Mucosa of stomach (tissue), 1 donor: ENCODE results near the gene TAS2R60.

Source experiments
- H3K27me3 ChIP-seq: one replicate; pipeline ENCODE4 v1.7.0; 2013; ENCODE audit warnings: mild to moderate bottlenecking, low read length; ENCODE audit not compliant: control insufficient read depth, insufficient read depth
- H3K36me3 ChIP-seq: one replicate; pipeline ENCODE4 v1.7.0; 2013; ENCODE audit warnings: low read length; ENCODE audit not compliant: control insufficient read depth, insufficient read depth
- H3K4me1 ChIP-seq: one replicate; pipeline ENCODE4 v1.7.0; 2013; ENCODE audit warnings: mild to moderate bottlenecking, low read length; ENCODE audit not compliant: control insufficient read depth, insufficient read depth
- H3K4me3 ChIP-seq: one replicate; pipeline ENCODE4 v1.7.0; 2013; ENCODE audit warnings: low read length
- H3K9ac ChIP-seq: one replicate; pipeline ENCODE4 v1.7.0; 2013; ENCODE audit warnings: mild to moderate bottlenecking, low read length, moderate library complexity
- H3K9me3 ChIP-seq: one replicate; pipeline ENCODE4 v1.7.0; 2013; ENCODE audit warnings: mild to moderate bottlenecking, low read length, moderate library complexity; ENCODE audit not compliant: control insufficient read depth
- donor health status: Pancreatic carcinoma.

The TAS2R60 gene, protein sequence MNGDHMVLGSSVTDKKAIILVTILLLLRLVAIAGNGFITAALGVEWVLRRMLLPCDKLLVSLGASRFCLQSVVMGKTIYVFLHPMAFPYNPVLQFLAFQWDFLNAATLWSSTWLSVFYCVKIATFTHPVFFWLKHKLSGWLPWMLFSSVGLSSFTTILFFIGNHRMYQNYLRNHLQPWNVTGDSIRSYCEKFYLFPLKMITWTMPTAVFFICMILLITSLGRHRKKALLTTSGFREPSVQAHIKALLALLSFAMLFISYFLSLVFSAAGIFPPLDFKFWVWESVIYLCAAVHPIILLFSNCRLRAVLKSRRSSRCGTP

DNA sequence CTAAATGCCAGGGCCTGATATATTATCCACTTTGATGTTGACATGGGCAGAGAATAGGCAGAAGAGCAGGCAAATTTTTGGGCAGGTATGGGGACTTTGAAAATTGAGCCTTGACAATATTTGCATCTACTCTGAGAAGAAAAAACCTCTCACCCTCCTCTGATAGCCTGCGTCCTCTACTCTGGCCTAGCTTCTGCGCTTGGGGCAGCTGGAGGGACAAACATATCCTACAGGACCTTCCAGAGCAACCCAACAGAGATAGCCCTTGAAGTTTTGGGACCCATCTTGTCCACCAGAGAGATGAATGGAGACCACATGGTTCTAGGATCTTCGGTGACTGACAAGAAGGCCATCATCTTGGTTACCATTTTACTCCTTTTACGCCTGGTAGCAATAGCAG, at the start of gene TAS2R60:
TSS of gene TAS2R60 (plus strand) at position 301 of the 400 bp plus-strand sequence. CDS start at position 301, 0 bp downstream.
- H3K36me3 ChIP-seq = no peaks in the 10 kb centered on the region
- H3K4me1 ChIP-seq = no peaks in the 10 kb centered on the region
- no peaks in the 10 kb centered on the region for H3K27me3 ChIP-seq
- H3K9me3 ChIP-seq = no peaks in the 10 kb centered on the region
- H3K9ac ChIP-seq = no peak within 1 kb of the TSS
- H3K4me3 ChIP-seq = no peak within 1 kb of the TSS

DNA sequence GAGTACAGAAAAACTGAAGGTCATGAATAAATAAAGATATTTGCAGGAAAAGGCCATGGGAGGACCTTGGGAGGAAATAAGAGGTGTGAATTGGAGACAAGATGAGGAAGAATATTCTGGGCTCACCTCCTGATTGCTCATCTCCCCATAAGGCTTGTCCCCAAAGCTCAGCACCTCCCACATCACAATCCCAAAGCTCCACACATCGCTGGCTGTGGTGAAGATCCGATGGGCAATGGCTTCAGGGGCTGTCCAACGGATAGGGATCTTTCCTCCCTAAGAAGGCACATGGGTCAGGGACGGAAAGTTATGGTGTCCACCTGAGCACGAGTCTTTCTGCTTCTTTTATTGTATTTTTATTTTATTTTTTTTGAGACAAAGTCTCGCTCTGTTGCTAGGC, 49.2 kb upstream of the TAS2R60 start:
- no peaks in the 10 kb centered on the region for H3K27me3 ChIP-seq
- H3K36me3 ChIP-seq = peaks cover 13% of the 10 kb centered on the region
- H3K4me1 ChIP-seq = peaks cover 38% of the 10 kb centered on the region
- H3K4me3 ChIP-seq = no peak overlapping the region
- no peaks in the 10 kb centered on the region for H3K9me3 ChIP-seq
- H3K9ac ChIP-seq = no peak overlapping the region

DNA sequence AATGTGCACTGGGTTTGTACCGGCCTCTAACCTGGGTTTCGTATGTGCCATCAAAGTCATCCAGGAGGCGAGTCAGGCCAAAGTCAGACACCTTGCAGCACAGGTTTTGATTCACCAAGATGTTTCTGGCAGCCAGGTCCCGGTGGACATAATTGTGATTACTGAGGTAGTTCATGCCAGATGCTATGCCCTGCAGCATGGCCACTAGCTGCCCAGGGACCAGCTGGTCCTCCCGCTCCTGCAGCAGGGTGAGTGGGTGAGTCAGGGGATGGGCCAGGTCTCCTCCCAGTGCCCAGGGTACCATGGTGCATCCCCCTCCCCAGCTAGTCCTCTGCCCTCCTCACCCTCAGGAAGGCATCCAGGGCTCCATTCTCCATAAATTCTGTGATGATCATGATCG, 48.5 kb upstream of the TAS2R60 start:
- Histone ChIP-seq H3K9me3 (no peaks in the 10 kb centered on the region), H3K4me1 (peaks cover 38% of the 10 kb centered on the region), H3K36me3 (peaks cover 13% of the 10 kb centered on the region), H3K27me3 (no peaks in the 10 kb centered on the region), H3K9ac (no peak overlapping the region), H3K4me3 (no peak overlapping the region)

DNA sequence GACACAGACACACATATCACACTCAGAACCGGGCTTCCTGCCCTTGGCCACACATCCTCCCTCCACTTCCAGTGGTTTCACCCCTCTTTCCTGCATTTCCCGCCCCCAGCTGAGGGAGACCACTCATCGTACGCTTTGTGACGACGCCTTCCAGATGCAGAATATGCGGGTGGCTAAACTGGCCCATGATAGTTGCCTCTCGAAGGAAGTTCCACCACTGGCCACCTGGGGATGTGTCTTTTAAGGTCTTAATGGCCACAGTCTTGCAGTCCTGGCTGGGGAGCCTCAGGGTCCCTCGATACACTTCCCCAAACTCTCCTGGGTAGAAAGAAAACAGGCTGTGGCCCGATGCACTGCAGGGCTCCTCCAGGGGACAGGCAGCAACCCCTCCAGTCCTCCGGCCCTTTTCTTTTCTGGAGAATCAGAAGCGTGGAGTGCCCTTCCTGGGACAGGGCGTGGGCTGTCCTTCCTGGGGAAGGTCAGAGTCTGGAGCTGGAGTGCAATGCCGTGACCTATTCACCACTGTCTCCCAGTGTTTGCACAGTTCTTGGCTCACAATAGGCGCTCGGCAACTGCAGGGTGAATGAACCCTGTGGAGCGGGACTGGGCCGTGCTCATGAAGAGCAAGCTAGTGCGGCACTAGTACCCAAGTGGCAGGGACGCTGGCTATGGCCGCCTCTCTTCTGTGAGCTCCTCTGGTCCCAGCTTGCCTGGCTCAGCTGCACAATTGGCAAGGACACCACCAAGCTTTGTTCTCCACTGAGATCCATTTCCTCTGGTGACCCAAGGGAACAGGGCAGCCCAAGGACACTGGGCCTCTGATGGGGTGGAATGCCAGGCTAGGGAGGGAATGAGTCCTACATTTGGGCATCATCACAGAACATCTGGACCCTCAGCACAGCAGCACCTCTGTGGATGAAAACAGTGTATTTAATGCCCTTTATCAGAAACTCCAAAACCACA, 47.8 kb upstream of the TAS2R60 start:
- Histone ChIP-seq H3K9me3 (no peaks in the 10 kb centered on the region), H3K4me1 (peaks cover 38% of the 10 kb centered on the region), H3K4me3 (no peak overlapping the region), H3K9ac (no peak overlapping the region), H3K36me3 (peaks cover 13% of the 10 kb centered on the region), H3K27me3 (no peaks in the 10 kb centered on the region)

DNA sequence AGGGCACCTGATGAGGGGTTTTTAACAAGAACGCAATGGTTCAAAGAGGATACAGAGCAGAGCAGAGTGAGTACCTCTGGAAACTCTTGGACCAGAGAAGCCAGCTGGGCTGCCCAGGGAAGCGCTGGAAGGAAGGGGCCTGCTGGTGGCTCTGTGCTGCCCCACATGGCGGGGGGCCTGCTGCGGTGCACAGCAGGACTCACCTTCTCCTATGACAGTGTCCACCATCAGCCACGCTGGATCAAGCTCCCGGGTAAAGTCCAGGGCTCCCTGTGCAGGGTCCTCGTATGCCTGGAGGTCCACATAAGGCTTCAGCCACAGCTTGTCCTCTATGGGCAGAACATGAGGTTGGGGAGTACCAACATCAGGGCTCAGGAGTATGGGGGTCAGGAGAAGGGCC, 47.1 kb upstream of the TAS2R60 start:
- Histone ChIP-seq H3K27me3 (no peaks in the 10 kb centered on the region), H3K36me3 (peaks cover 12% of the 10 kb centered on the region), H3K9me3 (no peaks in the 10 kb centered on the region), H3K9ac (no peak overlapping the region), H3K4me1 (peaks cover 38% of the 10 kb centered on the region), H3K4me3 (no peak overlapping the region)

DNA sequence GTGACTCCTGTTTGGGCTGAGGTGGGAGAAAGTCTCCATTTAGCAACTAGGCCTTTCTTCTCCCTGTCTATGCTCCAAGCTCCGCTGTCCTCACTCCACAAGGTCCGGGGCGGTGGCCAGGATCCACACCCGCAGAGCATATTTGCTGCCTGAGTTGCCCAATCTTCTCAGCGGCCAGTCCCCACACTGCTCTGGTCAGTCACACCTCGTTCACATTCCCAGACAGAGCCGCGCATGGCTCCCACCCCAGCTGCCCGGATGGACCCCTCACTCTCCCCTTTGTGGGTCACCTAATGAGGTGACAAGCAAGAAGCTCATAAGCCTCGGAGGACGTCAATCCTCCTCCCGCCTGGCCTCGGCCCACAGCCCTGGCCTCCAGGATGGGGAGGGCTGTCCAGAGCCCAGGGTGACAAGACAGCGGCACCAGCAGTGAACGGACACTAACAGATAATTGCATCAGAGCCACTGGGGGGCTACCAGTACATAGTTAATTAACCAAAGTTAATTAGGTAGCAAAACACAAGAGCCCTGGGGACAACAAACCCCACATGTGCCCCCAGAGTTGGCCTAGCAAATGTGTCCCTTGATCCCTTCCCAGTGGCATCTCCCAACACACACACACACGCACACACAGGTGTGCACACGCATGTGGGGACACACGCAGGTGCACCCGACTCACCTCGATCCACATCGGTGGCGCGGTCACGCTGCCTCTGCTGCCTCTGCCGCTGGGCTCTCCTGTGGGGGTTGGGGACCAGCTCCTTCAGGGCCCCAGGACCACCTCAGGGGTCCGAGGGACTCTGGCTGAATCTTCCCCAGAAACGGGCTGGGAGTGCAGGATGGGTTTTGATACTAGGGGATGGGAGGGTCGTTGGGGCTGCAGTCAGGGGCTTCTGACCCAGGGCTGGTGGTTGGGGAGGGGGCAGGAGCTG, 46.4 kb upstream of the TAS2R60 start:
- Histone ChIP-seq H3K4me3 (no peak overlapping the region), H3K9me3 (no peaks in the 10 kb centered on the region), H3K4me1 (peaks cover 30% of the 10 kb centered on the region), H3K9ac (no peak overlapping the region), H3K36me3 (peaks cover 5% of the 10 kb centered on the region), H3K27me3 (no peaks in the 10 kb centered on the region)

DNA sequence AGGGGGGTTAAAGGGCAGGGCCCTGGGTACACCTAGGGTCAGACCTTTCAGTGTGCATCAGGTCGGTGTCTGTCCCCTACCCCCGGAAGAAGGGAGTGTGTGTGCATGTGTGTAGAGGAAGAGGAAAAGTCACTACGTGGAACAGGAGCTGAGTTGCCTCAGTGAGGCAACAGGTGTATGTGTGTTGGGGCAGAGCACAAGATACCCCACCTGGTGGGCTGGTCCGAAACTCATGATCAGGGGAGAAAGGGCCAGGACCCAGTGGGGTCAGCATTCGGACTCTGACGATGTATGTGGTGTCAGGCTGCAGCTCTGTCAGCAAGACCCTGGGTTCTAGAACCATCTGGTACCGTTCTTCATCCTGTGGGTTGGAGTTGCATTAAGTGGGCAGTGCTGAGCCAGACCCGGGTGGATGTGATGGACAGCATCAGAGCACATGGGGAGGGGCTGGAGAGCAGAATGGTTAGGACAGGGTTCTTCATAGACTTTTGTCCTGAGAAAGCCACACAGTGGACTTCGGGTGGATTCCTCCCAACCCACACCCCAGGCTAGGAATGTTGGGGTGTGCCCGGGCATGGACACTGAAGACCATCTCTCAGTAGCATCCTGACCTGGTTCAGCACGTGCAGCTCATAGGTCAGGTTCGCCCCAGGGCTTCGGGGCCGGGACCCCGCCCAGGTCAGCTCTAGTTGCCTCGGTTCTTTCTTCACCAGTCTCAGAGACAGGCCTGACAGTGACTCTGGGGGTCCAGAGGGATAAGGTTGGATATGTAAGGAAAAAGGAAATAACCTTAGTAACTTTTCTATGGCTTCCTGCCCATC, 45.3 kb upstream of the TAS2R60 start:
- Histone ChIP-seq H3K4me3 (no peak overlapping the region), H3K27me3 (no peaks in the 10 kb centered on the region), H3K9ac (no peak overlapping the region), H3K36me3 (peaks cover 5% of the 10 kb centered on the region), H3K4me1 (peaks cover 23% of the 10 kb centered on the region), H3K9me3 (no peaks in the 10 kb centered on the region)

DNA sequence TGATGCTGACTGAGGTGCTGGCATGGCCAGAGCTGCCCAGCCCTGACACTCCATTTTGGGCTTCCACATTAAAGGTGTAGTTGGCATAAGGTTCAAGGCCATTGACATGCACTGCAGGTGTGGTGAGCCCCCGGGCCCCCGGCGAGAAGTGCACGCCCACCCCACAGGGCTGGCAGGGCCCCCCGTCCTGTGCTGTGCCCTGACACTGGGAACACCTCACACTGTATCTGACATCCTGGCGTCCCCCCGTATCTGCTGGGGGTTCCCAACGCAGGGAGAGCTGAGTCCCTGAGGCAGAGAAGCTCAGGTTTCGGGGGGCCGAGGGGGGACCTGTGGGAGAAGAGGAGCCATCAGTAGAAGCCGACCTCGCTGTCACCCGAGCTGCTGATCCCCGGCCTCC, 44.6 kb upstream of the TAS2R60 start:
- Histone ChIP-seq H3K4me1 (peaks cover 23% of the 10 kb centered on the region), H3K9ac (no peak overlapping the region), H3K4me3 (no peak overlapping the region), H3K27me3 (no peaks in the 10 kb centered on the region), H3K36me3 (peaks cover 5% of the 10 kb centered on the region), H3K9me3 (no peaks in the 10 kb centered on the region)

DNA sequence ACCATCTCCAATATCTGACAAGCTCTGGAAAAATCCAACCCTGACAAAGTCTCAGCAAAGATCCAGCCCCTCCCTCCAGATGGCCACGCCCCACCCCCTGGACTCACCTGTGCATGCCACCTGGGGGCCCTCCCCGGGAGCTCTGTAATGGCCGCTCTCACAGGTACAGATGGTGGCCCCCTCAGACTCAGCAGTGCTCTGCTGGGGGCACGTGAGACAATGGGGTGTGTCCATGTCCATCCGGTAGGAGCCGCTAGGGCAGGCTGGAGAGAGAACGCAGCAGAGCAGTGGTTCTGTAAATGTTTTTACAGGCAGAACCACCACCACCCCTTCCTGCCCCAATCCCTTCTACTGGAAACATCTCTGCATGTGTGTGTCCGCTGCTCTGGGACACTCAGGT, 44.1 kb upstream of the TAS2R60 start:
- H3K9ac ChIP-seq = no peak overlapping the region
- H3K9me3 ChIP-seq = no peaks in the 10 kb centered on the region
- peaks cover 23% of the 10 kb centered on the region for H3K4me1 ChIP-seq
- no peak overlapping the region for H3K4me3 ChIP-seq
- peaks cover 5% of the 10 kb centered on the region for H3K36me3 ChIP-seq
- H3K27me3 ChIP-seq = no peaks in the 10 kb centered on the region

DNA sequence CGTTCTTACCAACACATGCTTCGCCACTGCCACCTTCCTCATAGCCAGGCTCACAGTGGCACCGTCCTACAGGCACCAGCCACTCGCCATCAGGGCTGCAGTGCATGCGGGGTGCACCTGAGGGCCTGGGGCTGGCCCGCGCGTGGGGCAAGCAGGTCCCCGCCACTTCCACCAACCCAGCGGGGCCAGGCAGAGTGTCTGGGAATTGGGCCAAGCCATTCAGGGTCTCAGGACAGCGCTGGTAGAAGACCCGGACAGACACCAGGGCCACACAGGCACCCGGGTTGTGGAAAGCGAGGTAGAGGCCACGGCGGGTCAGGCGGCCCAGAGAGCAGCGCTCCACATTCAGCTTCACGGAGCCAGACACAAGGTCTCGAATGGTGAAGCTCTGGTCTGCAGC, 43.6 kb upstream of the TAS2R60 start:
- H3K36me3 ChIP-seq = peaks cover 5% of the 10 kb centered on the region
- no peaks in the 10 kb centered on the region for H3K27me3 ChIP-seq
- H3K9me3 ChIP-seq = no peaks in the 10 kb centered on the region
- no peak overlapping the region for H3K9ac ChIP-seq
- H3K4me3 ChIP-seq = no peak overlapping the region
- peaks cover 23% of the 10 kb centered on the region for H3K4me1 ChIP-seq

DNA sequence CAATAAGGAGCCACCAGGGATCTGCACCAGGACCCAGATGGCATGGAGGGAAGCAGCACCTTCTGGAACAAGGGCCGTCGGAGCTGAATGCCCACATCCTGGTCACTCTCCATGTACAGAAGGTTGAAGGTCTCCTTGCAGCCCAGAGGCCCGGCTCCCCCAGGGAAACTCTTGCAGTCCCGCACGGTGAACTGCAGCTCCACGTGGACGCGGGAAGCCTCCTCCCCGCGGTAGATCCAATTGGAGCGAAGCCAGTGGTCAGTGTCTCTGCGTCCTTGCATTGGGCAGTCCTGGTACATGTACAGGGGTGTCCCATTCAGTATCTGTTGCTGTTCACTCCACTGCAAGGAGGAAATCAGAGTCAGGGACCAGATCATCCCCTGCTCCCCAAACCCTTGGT, 42.0 kb upstream of the TAS2R60 start:
- H3K9me3 ChIP-seq = no peaks in the 10 kb centered on the region
- no peak overlapping the region for H3K9ac ChIP-seq
- no peaks in the 10 kb centered on the region for H3K27me3 ChIP-seq
- peaks cover 9% of the 10 kb centered on the region for H3K4me1 ChIP-seq
- no peak overlapping the region for H3K4me3 ChIP-seq
- H3K36me3 ChIP-seq = peaks cover 5% of the 10 kb centered on the region
